Fibroblast of the aortic adventitia (primary cell): ENCODE measurements around the gene KCNJ6. TPM values are rescaled to one million over a fixed set of nuclear protein-coding genes. Genes with fewer than 3 reads are reported as not detected.

ENCODE experiments used
- DNase-seq: peaks from one replicate; pipeline ENCODE4 v3.0.0-alpha.2; 2010; ENCODE audit warnings: low read depth
- H3K4me3 ChIP-seq: 2 replicates; pipeline ENCODE4 v1.5.1; 2011; ENCODE audit warnings: low read depth, mild to moderate bottlenecking, control low read depth, low read length, moderate library complexity
- CTCF ChIP-seq: IDR thresholded peaks from 2 replicates; pipeline ENCODE4 v1.5.1; 2011; ENCODE audit warnings: mild to moderate bottlenecking, low read length, control low read depth, inconsistent platforms; ENCODE audit not compliant: insufficient read depth
- total RNA-seq: library from RNA; depleted of rRNA; stranded (reverse); fragments of >200 nt; gene quantifications from 2 replicates; pipeline ENCODE4 v1.2.3, GENCODE V29; 2012; ENCODE audit warnings: low replicate concordance

Gene KCNJ6
- total RNA-seq, 1 donor: under 0.01 TPM

GRCh38 chr21:37575580-37575979 is 340.7 kb downstream of the KCNJ6 start:
- DNase-seq: no peak
- no peak overlapping the region for H3K4me3 ChIP-seq
- TF ChIP-seq CTCF: no peak

- no peak for DNase-seq
- no peak for TF ChIP-seq CTCF
- no peak overlapping the region for H3K4me3 ChIP-seq
Measured at GRCh38 chr21:37574751-37575150, 341.5 kb downstream of the KCNJ6 start.

GRCh38 chr21:37574316-37574715 is 341.9 kb downstream of the KCNJ6 start:
- no peak overlapping the region for H3K4me3 ChIP-seq
- no peak for TF ChIP-seq CTCF
- DNase-seq: no peak

GRCh38 chr21:37571442-37571841 is 344.8 kb downstream of the KCNJ6 start:
- no peak overlapping the region for H3K4me3 ChIP-seq
- DNase-seq: no peak
- no peak for TF ChIP-seq CTCF

GRCh38 chr21:37568916-37569315 is 347.3 kb downstream of the KCNJ6 start:
- DNase-seq: no peak
- TF ChIP-seq CTCF: no peak
- no peak overlapping the region for H3K4me3 ChIP-seq

GRCh38 chr21:37568415-37568814 is 347.8 kb downstream of the KCNJ6 start:
- no peak overlapping the region for H3K4me3 ChIP-seq
- no peak for TF ChIP-seq CTCF
- DNase-seq: no peak
